Activated CD8-positive, alpha-beta T cell treated with anti-CD3 and anti-CD28 coated beads for 36 hours (primary cell): ENCODE results near the gene SPG21. TPM values are rescaled to one million over a fixed set of nuclear protein-coding genes. Genes with fewer than 3 reads are reported as not detected.
A peak's percentile ranks its signal among the peaks of the same experiment; 100 is the strongest.

Experiments
- ATAC-seq: fragments of 200-7000 bp; cut with Tn5 transposase; one replicate; pipeline ENCODE4 v1.10.0; 2021; ENCODE audit warnings: mild to moderate bottlenecking, moderate library complexity
- CTCF ChIA-PET: fragments of 350-600 bp; sonication (Branson Sonifier 250); formaldehyde crosslinking; loops from one replicate; lab custom pipeline; 2021; ENCODE audit warnings: antibody characterized with exemption; lab: Charles Lee
- POLR2A ChIA-PET: fragments of 350-600 bp; sonication (Branson Sonifier 250); formaldehyde crosslinking; loops from one replicate; lab custom pipeline; 2021; ENCODE audit warnings: antibody characterized with exemption; lab: Charles Lee
- DNase-seq: peaks from one replicate; pipeline ENCODE4 v3.0.0-alpha.2; 2020
- H3K27ac Mint-ChIP-seq: one replicate; pipeline ENCODE4 v1.8.0; 2021; ENCODE audit warnings: mild to moderate bottlenecking, mixed read lengths
- H3K27me3 Mint-ChIP-seq: one replicate; pipeline ENCODE4 v1.8.0; 2021; ENCODE audit warnings: mixed read lengths
- H3K36me3 Mint-ChIP-seq: one replicate; pipeline ENCODE4 v1.8.0; 2021; ENCODE audit warnings: low read depth, mixed read lengths
- H3K4me1 Mint-ChIP-seq: one replicate; pipeline ENCODE4 v1.8.0; 2021; ENCODE audit warnings: low read depth, mixed read lengths
- H3K4me3 Mint-ChIP-seq: one replicate; pipeline ENCODE4 v1.8.0; 2021; ENCODE audit warnings: mild to moderate bottlenecking, moderate library complexity, mixed read lengths
- H3K9me3 Mint-ChIP-seq: one replicate; pipeline ENCODE4 v1.8.0; 2021; ENCODE audit warnings: mixed read lengths
- intact Hi-C: fragments of 100-400 bp; cut with micrococcal nuclease; formaldehyde crosslinking; loops from one replicate; pipeline ENCODE4 v1.10.0; 2022
- total RNA-seq, 2 experiments: library from RNA; stranded (reverse); gene quantifications; one replicate each; pipeline ENCODE4 v1.2.3, GENCODE V29; 2021
- TF ChIP-seq, protein P1 (sequence below): fragments of 200-600 bp; IDR thresholded peaks from one replicate; pipeline ENCODE4 v1.8.0; 2022; ENCODE audit warnings: antibody characterized with exemption, mild to moderate bottlenecking

The SPG21 gene
- total RNA-seq, 2 experiments from 2014 or later = 72.3 to 73.0 TPM

DNA sequence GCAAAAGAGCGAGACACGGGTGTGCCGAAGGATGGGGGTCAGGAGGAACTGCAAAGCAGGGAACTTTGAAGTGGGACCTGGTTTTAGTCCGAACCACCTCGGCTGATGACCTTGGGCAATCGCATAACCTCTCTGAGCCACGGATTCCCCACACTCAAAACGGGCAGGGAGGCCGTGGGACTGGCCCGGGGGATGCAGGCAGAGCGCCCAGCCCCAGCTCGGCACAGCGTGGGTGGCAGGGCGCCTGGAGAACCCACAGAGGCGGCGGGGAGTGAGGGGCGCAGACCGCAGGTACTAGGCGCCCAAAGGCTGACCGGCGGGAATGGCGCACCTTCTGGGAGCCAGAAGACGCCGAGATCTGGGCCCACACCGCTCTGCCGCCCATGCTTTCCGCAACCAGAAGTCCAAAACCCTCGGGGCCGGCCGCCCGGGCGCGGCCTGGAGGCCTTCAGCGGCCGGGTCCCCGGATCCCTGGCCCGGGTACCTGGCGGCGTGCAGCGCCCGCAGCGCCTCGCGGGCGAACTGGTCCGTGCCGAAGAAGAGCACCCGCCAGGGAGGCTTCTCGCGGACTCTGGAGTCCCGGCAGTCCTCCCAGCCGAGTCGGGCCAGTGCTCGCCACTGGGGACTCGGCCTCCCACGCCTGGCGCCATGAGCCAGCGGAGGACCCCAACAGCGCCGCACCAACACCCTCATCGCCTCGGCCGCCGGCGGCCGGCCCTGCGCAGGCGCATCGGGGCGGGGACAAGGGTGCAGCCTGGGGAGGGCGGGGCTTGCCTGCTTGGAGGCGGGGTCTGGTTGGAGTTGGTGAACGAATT, 39.4 kb upstream of the SPG21 start, which contains the start of gene MTFMT:
MTFMT (minus strand) TSS at position 719 of the 815 bp plus-strand sequence; CDS start at position 693, 26 bp downstream.
- intact Hi-C loops = no loop called here
- peak; percentile 98 for ATAC-seq
- H3K27me3 Mint-ChIP-seq = peaks cover 3% of the 10 kb centered on the region
- ChIA-PET CTCF (no interaction called here), POLR2A (no interaction called here)
- H3K36me3 Mint-ChIP-seq = peaks cover 23% of the 10 kb centered on the region
- peak within 1 kb of the TSS; percentile 75 for H3K27ac Mint-ChIP-seq
- no peaks in the 10 kb centered on the region for H3K9me3 Mint-ChIP-seq
- TF ChIP-seq, protein P1, sequence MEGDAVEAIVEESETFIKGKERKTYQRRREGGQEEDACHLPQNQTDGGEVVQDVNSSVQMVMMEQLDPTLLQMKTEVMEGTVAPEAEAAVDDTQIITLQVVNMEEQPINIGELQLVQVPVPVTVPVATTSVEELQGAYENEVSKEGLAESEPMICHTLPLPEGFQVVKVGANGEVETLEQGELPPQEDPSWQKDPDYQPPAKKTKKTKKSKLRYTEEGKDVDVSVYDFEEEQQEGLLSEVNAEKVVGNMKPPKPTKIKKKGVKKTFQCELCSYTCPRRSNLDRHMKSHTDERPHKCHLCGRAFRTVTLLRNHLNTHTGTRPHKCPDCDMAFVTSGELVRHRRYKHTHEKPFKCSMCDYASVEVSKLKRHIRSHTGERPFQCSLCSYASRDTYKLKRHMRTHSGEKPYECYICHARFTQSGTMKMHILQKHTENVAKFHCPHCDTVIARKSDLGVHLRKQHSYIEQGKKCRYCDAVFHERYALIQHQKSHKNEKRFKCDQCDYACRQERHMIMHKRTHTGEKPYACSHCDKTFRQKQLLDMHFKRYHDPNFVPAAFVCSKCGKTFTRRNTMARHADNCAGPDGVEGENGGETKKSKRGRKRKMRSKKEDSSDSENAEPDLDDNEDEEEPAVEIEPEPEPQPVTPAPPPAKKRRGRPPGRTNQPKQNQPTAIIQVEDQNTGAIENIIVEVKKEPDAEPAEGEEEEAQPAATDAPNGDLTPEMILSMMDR = no peak
- DNase-seq = peak; percentile 96
- peak within 1 kb of the TSS; percentile 85 for H3K4me3 Mint-ChIP-seq
- peaks cover 20% of the 10 kb centered on the region for H3K4me1 Mint-ChIP-seq

DNA sequence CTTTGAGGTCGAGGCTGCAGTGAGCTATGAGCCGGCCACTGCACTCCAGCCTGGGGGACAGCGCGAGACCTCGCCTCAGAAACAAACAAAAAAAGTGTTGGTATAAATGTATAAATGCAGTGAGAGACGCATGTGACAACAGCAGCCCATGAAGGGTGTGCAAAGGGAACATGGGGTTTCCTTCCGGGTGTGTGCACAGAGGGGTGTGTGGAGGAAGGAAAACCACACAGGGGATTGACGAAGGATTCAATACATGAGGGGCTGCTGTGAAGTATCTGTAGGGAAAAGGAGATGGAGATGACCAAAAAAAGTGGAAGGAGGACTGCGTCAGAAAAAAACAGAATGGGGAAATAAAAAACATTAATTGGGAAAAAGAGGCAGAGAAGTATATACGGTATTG, 38.6 kb upstream of the SPG21 start:
- H3K36me3 Mint-ChIP-seq = peaks cover 29% of the 10 kb centered on the region
- H3K9me3 Mint-ChIP-seq = no peaks in the 10 kb centered on the region
- DNase-seq (peak; percentile 10), ATAC-seq (no peak)
- peaks cover 16% of the 10 kb centered on the region for H3K4me1 Mint-ChIP-seq
- ChIA-PET CTCF (no interaction called here), POLR2A (no interaction called here)
- peaks cover 3% of the 10 kb centered on the region for H3K27me3 Mint-ChIP-seq
- H3K4me3 Mint-ChIP-seq = peak overlapping the region; percentile 85
- intact Hi-C loops = no loop called here
- TF ChIP-seq, protein P1 = no peak
- peak overlapping the region; percentile 75 for H3K27ac Mint-ChIP-seq

DNA sequence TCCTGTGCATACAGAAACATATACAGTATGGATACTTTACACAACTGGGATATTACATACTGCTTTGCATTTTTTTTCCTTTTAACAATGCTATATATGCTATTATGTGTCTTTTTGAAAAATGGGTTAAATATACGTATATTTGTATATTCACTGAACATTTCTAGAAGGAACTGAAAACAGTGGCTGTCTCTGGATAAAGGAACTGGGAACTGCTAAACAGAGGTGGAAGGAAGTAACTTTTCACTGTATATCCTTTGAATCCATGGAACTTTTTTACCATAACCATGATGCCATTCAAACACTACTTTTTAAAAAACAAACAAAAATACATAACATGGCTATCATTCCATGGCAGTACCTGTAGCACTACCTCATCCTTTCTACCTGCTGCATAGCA, 37.9 kb upstream of the SPG21 start:
- peaks cover 13% of the 10 kb centered on the region for H3K4me1 Mint-ChIP-seq
- peaks cover 31% of the 10 kb centered on the region for H3K36me3 Mint-ChIP-seq
- intact Hi-C loops = no loop called here
- ATAC-seq (no peak), DNase-seq (no peak)
- CTCF ChIA-PET = no interaction called here
- POLR2A ChIA-PET = no interaction called here
- TF ChIP-seq, protein P1 = no peak
- H3K27ac Mint-ChIP-seq = no peak overlapping the region
- peak overlapping the region; percentile 85 for H3K4me3 Mint-ChIP-seq
- no peaks in the 10 kb centered on the region for H3K9me3 Mint-ChIP-seq
- peaks cover 3% of the 10 kb centered on the region for H3K27me3 Mint-ChIP-seq

DNA sequence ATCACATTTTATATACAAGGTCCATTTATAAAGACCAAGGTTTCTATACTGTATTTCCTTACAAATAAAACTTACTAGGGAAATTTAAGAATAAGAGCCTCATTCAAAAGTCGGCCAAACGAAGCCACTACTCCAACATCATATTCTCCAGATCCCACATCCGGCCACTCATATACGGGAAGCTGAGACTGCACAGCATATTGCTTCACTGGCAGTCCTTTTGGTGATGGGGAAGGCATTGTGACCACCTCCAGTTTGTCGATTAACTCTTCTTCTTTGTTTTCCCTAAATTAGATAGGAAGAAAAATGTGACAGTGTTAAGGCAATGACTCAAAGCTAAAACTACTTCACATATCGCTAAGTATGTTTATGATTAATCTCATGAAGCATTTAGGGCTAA, 37.0 kb upstream of the SPG21 start:
- no peak for ATAC-seq
- intact Hi-C loops = no loop called here
- ChIA-PET CTCF (no interaction called here), POLR2A (no interaction called here)
- Mint-ChIP-seq H3K36me3 (peaks cover 31% of the 10 kb centered on the region), H3K9me3 (no peaks in the 10 kb centered on the region), H3K4me1 (peaks cover 13% of the 10 kb centered on the region), H3K27ac (no peak overlapping the region), H3K27me3 (peaks cover 3% of the 10 kb centered on the region), H3K4me3 (no peak overlapping the region)
- DNase-seq = no peak
- TF ChIP-seq, protein P1 = no peak

DNA sequence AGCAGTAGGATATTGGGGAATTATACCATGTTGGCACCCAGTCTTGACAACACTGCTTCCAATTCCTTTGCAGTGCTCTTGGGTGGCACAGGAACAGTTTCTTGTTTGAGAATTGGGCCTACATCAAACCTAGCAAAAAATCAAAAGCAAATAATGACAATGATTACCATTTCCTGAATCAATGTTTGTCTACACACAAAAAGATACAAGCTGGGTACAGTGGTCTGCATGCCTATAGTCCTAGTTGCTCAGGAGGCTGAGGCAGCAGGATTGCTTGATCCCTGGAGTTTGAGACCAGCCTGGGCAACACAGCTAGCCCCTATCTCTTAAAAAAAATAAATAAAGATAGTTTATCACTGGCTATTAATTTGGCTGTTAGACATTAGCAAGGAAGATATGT, 31.8 kb upstream of the SPG21 start:
- Mint-ChIP-seq H3K4me1 (no peaks in the 10 kb centered on the region), H3K27me3 (no peaks in the 10 kb centered on the region), H3K4me3 (no peak overlapping the region), H3K36me3 (peaks cover 46% of the 10 kb centered on the region), H3K27ac (no peak overlapping the region), H3K9me3 (no peaks in the 10 kb centered on the region)
- ChIA-PET CTCF (no interaction called here), POLR2A (no interaction called here)
- no peak for ATAC-seq
- no peak for DNase-seq
- intact Hi-C loops = no loop called here
- TF ChIP-seq, protein P1 = no peak
